ENCODE data around the gene ST3GAL6. TPM values are rescaled to one million over a fixed set of nuclear protein-coding genes. Genes with fewer than 3 reads are reported as not detected.

ST3GAL6 gene
- total RNA-seq, 1 donor from 2014 or later, result 46.8 TPM

GRCh38 chr3:98839846-98840245 lies 76.7 kb downstream of the ST3GAL6 start:
- Mint-ChIP-seq H3K4me1 (ENCODE audit: low read depth) (no peaks in the 10 kb centered on the region), H3K27ac (no peak overlapping the region), H3K36me3 (ENCODE audit: insufficient read depth) (peaks cover 20% of the 10 kb centered on the region), H3K27me3 (no peaks in the 10 kb centered on the region), H3K9me3 (ENCODE audit: low read depth) (peaks cover 7% of the 10 kb centered on the region), H3K4me3 (ENCODE audit: low read depth) (no peak overlapping the region)
- no peak for DNase-seq (ENCODE audit: low spot score, unreplicated experiment)
- no peak for TF ChIP-seq CTCF (IDR thresholded peaks at IDR 0.05; ENCODE audit: unreplicated experiment)

GRCh38 chr3:98843266-98843959 lies 80.3 kb downstream of the ST3GAL6 start:
- no peaks in the 10 kb centered on the region for H3K27me3 Mint-ChIP-seq
- no peak overlapping the region for H3K4me3 Mint-ChIP-seq (ENCODE audit: low read depth)
- H3K27ac Mint-ChIP-seq, result no peak overlapping the region
- H3K4me1 Mint-ChIP-seq (ENCODE audit: low read depth), result no peaks in the 10 kb centered on the region
- H3K36me3 Mint-ChIP-seq (ENCODE audit: insufficient read depth), result peaks cover 27% of the 10 kb centered on the region
- H3K9me3 Mint-ChIP-seq (ENCODE audit: low read depth), result peaks cover 10% of the 10 kb centered on the region
- no peak for TF ChIP-seq CTCF (IDR thresholded peaks at IDR 0.05; ENCODE audit: unreplicated experiment)
- DNase-seq (ENCODE audit: low spot score, unreplicated experiment), result no peak

Other genes starting within 250 kb of the ST3GAL6 start
- gene CLDND1, start 240.4 kb upstream of the ST3GAL6 start, total RNA-seq, result 100 and 101 TPM in 2 replicates
- not detected in 2 replicates for gene GPR15, start 231.4 kb upstream of the ST3GAL6 start, total RNA-seq
- gene CPOX, start 169.7 kb upstream of the ST3GAL6 start, total RNA-seq, result 20.4 and 24.4 TPM in 2 replicates
- 85.5 and 86.8 TPM in 2 replicates for gene DCBLD2, start 138.4 kb downstream of the ST3GAL6 start, total RNA-seq